ENCODE data around the gene SAMD10. TPM values are rescaled to one million over a fixed set of nuclear protein-coding genes. Genes with fewer than 3 reads are reported as not detected.
A peak's percentile ranks its signal among the peaks of the same experiment; 100 is the strongest.

Gene SAMD10
- total RNA-seq, 2 donors from 2014 or later = 21.4 to 32.7 TPM

DNA sequence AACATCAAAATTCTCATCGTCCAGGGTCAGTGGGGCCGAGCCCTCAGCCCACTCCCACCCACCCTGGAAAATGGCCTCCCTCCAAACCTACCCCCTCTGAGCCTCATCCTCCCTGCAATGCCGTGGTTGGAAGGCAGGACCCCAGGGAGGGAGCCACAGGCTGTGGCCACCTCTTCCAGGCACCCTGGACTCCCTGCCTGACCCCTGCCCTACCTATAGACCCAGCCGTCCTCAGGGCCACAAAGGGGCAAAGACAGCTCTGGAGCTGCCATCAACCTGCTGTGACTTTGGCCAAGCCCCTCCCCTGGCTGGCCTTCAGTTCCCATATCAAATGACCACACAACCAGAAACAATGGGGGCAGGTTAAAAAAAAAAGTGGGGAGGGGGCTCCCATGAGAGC, 21.0 kb downstream of the SAMD10 start:
- Mint-ChIP-seq H3K27me3 (no peaks in the 10 kb centered on the region), H3K9me3 (no peaks in the 10 kb centered on the region), H3K4me1 (peaks cover 11% of the 10 kb centered on the region), H3K27ac (peak overlapping the region; percentile 90), H3K36me3 (ENCODE audit: low read depth) (peaks cover 8% of the 10 kb centered on the region), H3K4me3 (peak overlapping the region; percentile 81)
- no peak for ATAC-seq (replicated peaks)

GRCh38 chr20:63957690-63958441, 21.6 kb downstream of the SAMD10 start:
- Mint-ChIP-seq H3K9me3 (no peaks in the 10 kb centered on the region), H3K4me1 (peaks cover 12% of the 10 kb centered on the region), H3K36me3 (ENCODE audit: low read depth) (peaks cover 8% of the 10 kb centered on the region), H3K4me3 (peak overlapping the region; percentile 81), H3K27me3 (no peaks in the 10 kb centered on the region), H3K27ac (peak overlapping the region; percentile 90)
- peak; percentile 5 for ATAC-seq (replicated peaks)

DNA sequence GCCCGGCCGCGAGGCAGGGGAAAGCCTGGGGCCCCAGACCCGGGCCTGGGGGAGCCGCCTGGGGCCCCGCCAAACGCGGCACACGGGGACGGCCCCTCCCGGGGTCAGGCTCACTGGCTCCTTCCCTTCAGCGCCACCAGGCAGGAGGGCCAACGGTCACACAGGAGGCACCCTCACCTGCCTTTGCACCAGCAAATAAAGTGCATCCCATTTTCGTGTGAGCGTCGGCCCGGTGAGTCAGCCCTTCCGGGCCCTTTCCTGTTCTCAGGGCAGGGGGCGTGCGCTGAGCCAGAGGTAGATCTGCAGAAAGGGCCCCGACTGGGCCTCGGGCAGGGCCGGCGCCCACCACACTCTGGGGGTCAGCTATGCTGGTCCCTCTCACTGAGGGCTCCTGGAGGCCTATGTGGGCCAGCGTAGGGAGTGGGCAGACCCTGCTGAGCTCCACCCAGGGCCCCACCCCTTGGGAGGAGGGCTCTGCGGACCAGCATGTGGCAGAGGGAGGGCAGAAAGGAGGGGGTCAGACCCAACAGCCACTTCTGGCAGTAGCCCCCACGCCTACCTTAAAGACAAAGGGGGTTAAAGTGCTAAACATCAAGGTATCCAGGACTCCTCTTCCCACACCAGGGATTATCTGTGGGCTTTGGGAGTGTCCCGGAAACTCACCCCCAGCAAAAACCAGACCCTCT, 22.3 kb downstream of the SAMD10 start:
- peak overlapping the region; percentile 90 for H3K27ac Mint-ChIP-seq

GRCh38 chr20:63956664-63957003, 22.8 kb downstream of the SAMD10 start:
- peak overlapping the region; percentile 90 for H3K27ac Mint-ChIP-seq

More for the DNA sequence above, 22.3 kb downstream of the SAMD10 start:
- peaks cover 8% of the 10 kb centered on the region for H3K36me3 Mint-ChIP-seq (ENCODE audit: low read depth)
- H3K4me1 Mint-ChIP-seq = peaks cover 12% of the 10 kb centered on the region
- no peaks in the 10 kb centered on the region for H3K9me3 Mint-ChIP-seq
- peak; percentile 69 for ATAC-seq (replicated peaks)
- H3K4me3 Mint-ChIP-seq = peak overlapping the region; percentile 81
- no peaks in the 10 kb centered on the region for H3K27me3 Mint-ChIP-seq

GRCh38 chr20:63955827-63956663, 23.4 kb downstream of the SAMD10 start, which contains the start of gene UCKL1:
Gene UCKL1, minus strand, starts transcription at chr20:63956416. Its CDS starts 44 bp downstream, at chr20:63956372.
- Mint-ChIP-seq H3K4me1 (peaks cover 12% of the 10 kb centered on the region), H3K27ac (peak within 1 kb of the TSS; percentile 90), H3K36me3 (ENCODE audit: low read depth) (peaks cover 8% of the 10 kb centered on the region), H3K9me3 (no peaks in the 10 kb centered on the region), H3K4me3 (peak within 1 kb of the TSS; percentile 81), H3K27me3 (no peaks in the 10 kb centered on the region)
- ATAC-seq (replicated peaks) = peak; percentile 81

More at GRCh38 chr20:63956664-63957003, 22.8 kb downstream of the SAMD10 start:
- Mint-ChIP-seq H3K36me3 (ENCODE audit: low read depth) (peaks cover 8% of the 10 kb centered on the region), H3K4me3 (peak overlapping the region; percentile 81), H3K9me3 (no peaks in the 10 kb centered on the region), H3K4me1 (peaks cover 12% of the 10 kb centered on the region), H3K27me3 (no peaks in the 10 kb centered on the region)
- peak; percentile 14 for ATAC-seq (replicated peaks)

GRCh38 chr20:63955281-63955826, 24.1 kb downstream of the SAMD10 start:
- peak; percentile 11 for ATAC-seq (replicated peaks)
- no peaks in the 10 kb centered on the region for H3K9me3 Mint-ChIP-seq
- no peaks in the 10 kb centered on the region for H3K27me3 Mint-ChIP-seq
- peaks cover 12% of the 10 kb centered on the region for H3K4me1 Mint-ChIP-seq
- H3K36me3 Mint-ChIP-seq (ENCODE audit: low read depth) = peaks cover 8% of the 10 kb centered on the region
- H3K27ac Mint-ChIP-seq = no peak overlapping the region
- peak overlapping the region; percentile 81 for H3K4me3 Mint-ChIP-seq

- Mint-ChIP-seq H3K9me3 (no peaks in the 10 kb centered on the region), H3K4me3 (peak overlapping the region; percentile 81), H3K4me1 (peaks cover 14% of the 10 kb centered on the region), H3K27me3 (no peaks in the 10 kb centered on the region), H3K36me3 (ENCODE audit: low read depth) (peaks cover 8% of the 10 kb centered on the region), H3K27ac (peak overlapping the region; percentile 78)
- ATAC-seq (replicated peaks) = no peak
These were observed 25.5 kb downstream of the SAMD10 start for GRCh38 chr20:63953764-63954429.

GRCh38 chr20:63952769-63953168, 26.7 kb downstream of the SAMD10 start:
- ATAC-seq (replicated peaks) = no peak
- Mint-ChIP-seq H3K4me3 (peak overlapping the region; percentile 81), H3K27me3 (no peaks in the 10 kb centered on the region), H3K36me3 (ENCODE audit: low read depth) (peaks cover 13% of the 10 kb centered on the region), H3K27ac (no peak overlapping the region), H3K4me1 (peaks cover 25% of the 10 kb centered on the region), H3K9me3 (no peaks in the 10 kb centered on the region)

- no peak overlapping the region for H3K4me3 Mint-ChIP-seq
- peaks cover 13% of the 10 kb centered on the region for H3K36me3 Mint-ChIP-seq (ENCODE audit: low read depth)
- no peak overlapping the region for H3K27ac Mint-ChIP-seq
- no peak for ATAC-seq (replicated peaks)
- no peaks in the 10 kb centered on the region for H3K9me3 Mint-ChIP-seq
- H3K27me3 Mint-ChIP-seq = no peaks in the 10 kb centered on the region
- H3K4me1 Mint-ChIP-seq = peaks cover 28% of the 10 kb centered on the region
These were observed 27.3 kb downstream of the SAMD10 start for GRCh38 chr20:63952210-63952535.

- ATAC-seq (replicated peaks) = no peak
- Mint-ChIP-seq H3K27me3 (no peaks in the 10 kb centered on the region), H3K36me3 (ENCODE audit: low read depth) (peaks cover 13% of the 10 kb centered on the region), H3K4me1 (peaks cover 33% of the 10 kb centered on the region), H3K4me3 (no peak overlapping the region), H3K9me3 (no peaks in the 10 kb centered on the region), H3K27ac (no peak overlapping the region)
These were observed 27.8 kb downstream of the SAMD10 start for GRCh38 chr20:63951398-63952209.

DNA sequence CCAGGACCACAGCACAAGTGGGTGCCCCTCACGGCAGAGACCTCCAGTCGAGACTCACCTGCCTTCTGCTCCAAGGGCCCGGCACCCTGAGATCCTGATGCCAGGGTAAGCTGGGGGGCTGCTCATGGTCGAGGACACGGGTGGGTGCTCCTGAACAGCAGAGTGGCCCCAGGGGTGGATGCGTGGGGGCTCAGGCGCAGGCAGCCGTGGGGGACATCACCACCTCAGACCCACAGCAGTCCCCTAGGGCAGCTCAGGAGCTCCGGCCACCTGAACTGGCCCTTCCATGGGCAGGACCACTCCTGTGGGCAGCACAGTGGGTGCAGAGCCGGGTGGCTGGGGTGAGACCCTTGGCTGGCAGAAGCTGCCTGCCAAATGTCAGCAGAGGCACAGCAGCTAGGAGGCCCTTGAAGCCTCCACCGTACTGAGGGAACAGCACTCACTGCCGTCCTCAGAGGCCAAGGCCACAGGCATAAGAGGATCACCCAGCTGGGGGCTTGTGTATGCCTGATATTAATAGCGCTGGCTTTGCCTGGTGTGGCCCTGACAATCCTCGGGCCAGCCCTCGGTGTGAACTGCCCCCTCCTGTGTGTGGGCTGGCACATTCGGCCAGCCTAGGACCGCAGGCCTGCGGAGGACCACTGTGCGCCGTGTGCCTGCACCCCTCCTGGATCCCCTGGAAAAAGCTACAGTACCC, 28.6 kb downstream of the SAMD10 start:
- ATAC-seq (replicated peaks) = no peak
- Mint-ChIP-seq H3K4me3 (no peak overlapping the region), H3K9me3 (no peaks in the 10 kb centered on the region), H3K27me3 (no peaks in the 10 kb centered on the region), H3K27ac (no peak overlapping the region), H3K4me1 (peaks cover 33% of the 10 kb centered on the region), H3K36me3 (ENCODE audit: low read depth) (peaks cover 15% of the 10 kb centered on the region)

GRCh38 chr20:63947638-63948456, 31.6 kb downstream of the SAMD10 start:
- peaks cover 20% of the 10 kb centered on the region for H3K4me1 Mint-ChIP-seq
- H3K27me3 Mint-ChIP-seq = no peaks in the 10 kb centered on the region
- ATAC-seq (replicated peaks) = peak; percentile 38
- H3K4me3 Mint-ChIP-seq = peak overlapping the region; percentile 74
- no peaks in the 10 kb centered on the region for H3K9me3 Mint-ChIP-seq
- peak overlapping the region; percentile 87 for H3K27ac Mint-ChIP-seq
- peaks cover 18% of the 10 kb centered on the region for H3K36me3 Mint-ChIP-seq (ENCODE audit: low read depth)

Measured in activated T-helper 17 cell treated with anti-CD3 and anti-CD28 coated beads, Interleukin-2, amount 50 U/mL, for 72 hours (primary cell).